OCI-LY3 (cell line): ENCODE measurements around the gene DNMT1.

Source experiments
- CTCF ChIP-seq: fragments of 200-600, 300-600 bp; sonication (generic); IDR thresholded peaks from 2 replicates; pipeline ENCODE4 v1.5.1; 2014; ENCODE audit warnings: antibody characterized with exemption, low read length, low read depth
- EZH2phosphoT487 ChIP-seq: fragments of 200-600 bp; shearing (Covaris generic); IDR thresholded peaks from 2 replicates; pipeline ENCODE4 v1.6.1; 2018; ENCODE audit warnings: antibody characterized with exemption, mixed run types, low read depth

- TF ChIP-seq CTCF: no peak
- no peak for TF ChIP-seq EZH2phosphoT487
These were observed 16.9 kb upstream of the DNMT1 start for GRCh38 chr19:10211691-10212090.
